KG1 (cell line): ENCODE results near the gene MAGI1.

Experiments used
- DNase-seq: peaks from one replicate; lab custom pipeline; 2025; lab: John Stamatoyannopoulos, UW

The MAGI1 gene

GRCh38 chr3:65411367-65411766 is 627.4 kb downstream of the MAGI1 start:
- DNase-seq: no peak

GRCh38 chr3:65409176-65409569 is 629.5 kb downstream of the MAGI1 start:
- DNase-seq: no peak

GRCh38 chr3:65408531-65409175 is 630.1 kb downstream of the MAGI1 start:
- no peak for DNase-seq

- DNase-seq: no peak
Measured at GRCh38 chr3:65406470-65406869, 632.2 kb downstream of the MAGI1 start.

- DNase-seq: no peak
Measured at GRCh38 chr3:65402597-65402996, 636.1 kb downstream of the MAGI1 start.

- no peak for DNase-seq
Measured at GRCh38 chr3:65401359-65402305, 637.1 kb downstream of the MAGI1 start.

GRCh38 chr3:65400899-65401298 is 637.8 kb downstream of the MAGI1 start:
- DNase-seq: no peak

GRCh38 chr3:65398953-65399352 is 639.8 kb downstream of the MAGI1 start:
- DNase-seq: no peak

- DNase-seq: no peak
Measured at GRCh38 chr3:65396078-65396477, 642.6 kb downstream of the MAGI1 start.

GRCh38 chr3:65391068-65391467 is 647.6 kb downstream of the MAGI1 start:
- DNase-seq: no peak

- no peak for DNase-seq
Measured at GRCh38 chr3:65385805-65386204, 652.9 kb downstream of the MAGI1 start.

GRCh38 chr3:65381496-65382010 is 657.2 kb downstream of the MAGI1 start:
- DNase-seq: no peak

GRCh38 chr3:65379223-65379622 is 659.5 kb downstream of the MAGI1 start:
- no peak for DNase-seq

- no peak for DNase-seq
Measured at GRCh38 chr3:65377637-65378036, 661.1 kb downstream of the MAGI1 start.

GRCh38 chr3:65376426-65376825 is 662.3 kb downstream of the MAGI1 start:
- no peak for DNase-seq

- DNase-seq: no peak
Measured at GRCh38 chr3:65371053-65371452, 667.7 kb downstream of the MAGI1 start.

- no peak for DNase-seq
Measured at GRCh38 chr3:65368866-65369265, 669.9 kb downstream of the MAGI1 start.

- DNase-seq: no peak
Measured at GRCh38 chr3:65362688-65363087, 676.0 kb downstream of the MAGI1 start.

GRCh38 chr3:65361448-65361847 is 677.3 kb downstream of the MAGI1 start:
- no peak for DNase-seq

- no peak for DNase-seq
Measured at GRCh38 chr3:65356331-65357248, 682.1 kb downstream of the MAGI1 start.

GRCh38 chr3:65354880-65355279 is 683.8 kb downstream of the MAGI1 start:
- no peak for DNase-seq

GRCh38 chr3:65352951-65353350 is 685.8 kb downstream of the MAGI1 start:
- DNase-seq: no peak
